Activated T-helper 1 cell treated with anti-CD3 and anti-CD28 coated beads, Interleukin-12 subunit alpha, Interleukin-12 subunit beta, Interleukin-2, Interleukin-4 antibody, amounts not matched to agents 30 ng/mL and 10 ng/mL and 1 ng/mL, durations not matched to agents 14 hours and 24 hours and 36 hours (primary cell): ENCODE measurements around the gene TCP10L. TPM values are rescaled to one million over a fixed set of nuclear protein-coding genes. Genes with fewer than 3 reads are reported as not detected.

Source experiments
- total RNA-seq: library from RNA; stranded (reverse); gene quantifications from 2 replicates; pipeline ENCODE4 v1.2.3, GENCODE V29; 2022

TCP10L gene
- total RNA-seq, 1 donor from 2014 or later, result 0.93 TPM

Other genes with a start within 250 kb of the TCP10L start
- gene URB1, start 192.5 kb downstream of the TCP10L start, total RNA-seq, result 42.1 and 42.8 TPM in 2 replicates
- 6.2 and 7.6 TPM in 2 replicates for gene EVA1C, start 172.8 kb downstream of the TCP10L start, total RNA-seq
- 52.9 and 54.6 TPM in 2 replicates for gene CFAP298, start 26.9 kb upstream of the TCP10L start, total RNA-seq
- gene SYNJ1, start 142.5 kb upstream of the TCP10L start, total RNA-seq, result 13.1 and 13.7 TPM in 2 replicates
- 58.3 and 62.6 TPM in 2 replicates for gene PAXBP1, start 186.2 kb upstream of the TCP10L start, total RNA-seq